H1 (cell line): ENCODE measurements around the gene RTCB.

ENCODE experiments used
- CTCF ChIP-seq, 3 experiments: IDR thresholded peaks; 1 replicate in 2 of 3; 2 replicates in 1 of 3; pipeline versions ENCODE4 v1.5.1 to v1.6.1; 2011; ENCODE audit warnings: low read length in 3 of 3, mild to moderate bottlenecking in 3 of 3, inconsistent platforms in 2 of 3, low read depth in 1 of 3, moderate library complexity in 1 of 3; ENCODE audit not compliant: insufficient read depth in 1 of 3; ENCODE audit errors: control extremely low read depth in 1 of 3
- EP300 ChIP-seq, 2 experiments: IDR thresholded peaks; 1 replicate in 1 of 2; 2 replicates in 1 of 2; pipeline ENCODE4 v1.6.1; 2011 to 2012; ENCODE audit warnings: low read depth in 2 of 2, low read length in 2 of 2, mild to moderate bottlenecking in 2 of 2, borderline replicate concordance in 1 of 2, inconsistent platforms in 1 of 2, moderate library complexity in 1 of 2
- EZH2 ChIP-seq: fragments of 200-600 bp; sonication (generic); IDR thresholded peaks from 2 replicates; pipeline ENCODE4 v1.7.1; 2012; ENCODE audit warnings: low read depth, mild to moderate bottlenecking, moderate library complexity, low read length, inconsistent platforms; ENCODE audit not compliant: severe bottlenecking
- HDAC2 ChIP-seq, 2 experiments: fragments of 300-600 bp in 1 of 2; sonication (generic) in 1 of 2; IDR thresholded peaks; 2 replicates each; pipeline ENCODE4 v1.6.1; 2011 to 2012; ENCODE audit warnings: low read depth in 2 of 2, low read length in 2 of 2, mild to moderate bottlenecking in 2 of 2, moderate library complexity in 2 of 2, borderline replicate concordance in 1 of 2, inconsistent platforms in 1 of 2
- USF2 ChIP-seq: IDR thresholded peaks from 2 replicates; pipeline ENCODE4 v1.6.1; 2011; ENCODE audit warnings: low read length, improper control_type of control experiment
- YY1 ChIP-seq: IDR thresholded peaks from 2 replicates; pipeline ENCODE4 v1.6.1; 2011; ENCODE audit warnings: low read depth, mild to moderate bottlenecking, low read length

DNA sequence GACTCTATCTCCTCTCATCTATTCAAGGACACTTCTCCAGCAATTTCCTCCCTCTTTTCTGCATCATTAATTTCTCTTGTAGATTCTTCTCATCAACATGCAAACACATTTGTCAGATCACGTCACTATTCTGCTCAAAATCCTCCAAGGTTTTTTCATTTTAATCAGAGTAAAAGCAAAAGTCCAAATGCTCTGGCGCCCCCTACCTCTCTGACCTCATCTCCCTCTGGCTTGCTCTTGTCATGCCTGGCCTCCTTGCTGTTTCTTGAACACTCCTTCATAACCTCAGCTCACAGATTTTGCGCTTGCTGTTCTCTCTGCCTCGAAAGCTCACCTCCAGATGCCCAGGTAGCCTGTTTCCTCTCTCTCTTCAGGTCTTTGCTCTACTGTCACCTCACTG, 22.4 kb downstream of the RTCB start:
- TF ChIP-seq CTCF (IDR thresholded peaks at IDR 0.05; ENCODE audit: control extremely low read depth in 1 of 3, insufficient read depth in 1 of 3, low read depth in 1 of 3, low read length in 3 of 3) (peak; percentile 44 to 55 (median 46); a peak in 3 of 4 replicates), HDAC2 (IDR thresholded peaks at IDR 0.05; ENCODE audit: borderline replicate concordance in 1 of 2, low read depth in 2 of 2, low read length in 2 of 2) (no peak), EP300 (IDR thresholded peaks at IDR 0.05; ENCODE audit: borderline replicate concordance in 1 of 2, low read depth in 2 of 2, low read length in 2 of 2) (no peak), USF2 (no peak), YY1 (no peak), EZH2 (no peak)
